OCI-LY3 (cell line): ENCODE data around the gene RRAS2.

Source experiments
- H2AFZ ChIP-seq: fragments of 200-600, 300-600 bp; shearing (Covaris generic); 2 replicates; pipeline ENCODE4 v1.6.0; 2014; ENCODE audit warnings: antibody characterized with exemption, low read depth, low read length
- H3K27ac ChIP-seq: fragments of 200-600, 300-600 bp; sonication (generic); 2 replicates; pipeline ENCODE4 v1.5.1; 2014; ENCODE audit warnings: mild to moderate bottlenecking, low read length, moderate library complexity, mixed read lengths
- H3K27me3 ChIP-seq: fragments of 200-600, 300-600 bp; sonication (generic); 2 replicates; pipeline ENCODE4 v1.6.1; 2014; ENCODE audit warnings: low read depth, low read length, mixed read lengths
- H3K36me3 ChIP-seq: fragments of 200-600, 300-600 bp; sonication (generic); replicated peaks from 2 replicates; pipeline ENCODE3; 2014; ENCODE audit warnings: low read depth, low read length, mixed read lengths
- H3K4me1 ChIP-seq: fragments of 300-600, 200-600 bp; sonication (generic); 2 replicates; pipeline ENCODE4 v1.6.1; 2014; ENCODE audit warnings: low read length, mixed read lengths
- H3K4me2 ChIP-seq: fragments of 200-600, 300-600 bp; sonication (generic); 2 replicates; pipeline ENCODE4 v1.6.1; 2014; ENCODE audit warnings: low read length, mixed read lengths
- H3K4me3 ChIP-seq: fragments of 300-600, 200-600 bp; sonication (generic); 2 replicates; pipeline ENCODE4 v1.5.1; 2014; ENCODE audit warnings: antibody characterized with exemption, mild to moderate bottlenecking, low read length, moderate library complexity
- H3K79me2 ChIP-seq: fragments of 300-600, 200-600 bp; shearing (Covaris generic); 2 replicates; pipeline ENCODE4 v1.6.1; 2014; ENCODE audit warnings: mild to moderate bottlenecking, low read length, mixed read lengths
- H3K9ac ChIP-seq: fragments of 300-600, 200-600 bp; shearing (Covaris generic); 2 replicates; pipeline ENCODE4 v1.6.0; 2014; ENCODE audit warnings: mild to moderate bottlenecking, low read length, moderate library complexity
- H3K9me3 ChIP-seq: fragments of 200-600, 300-600 bp; shearing (Covaris generic); 2 replicates; pipeline ENCODE4 v1.6.1; 2014; ENCODE audit warnings: low read length, mixed read lengths; ENCODE audit not compliant: insufficient read depth
- H4K20me1 ChIP-seq: fragments of 200-600, 300-600 bp; sonication (generic); 2 replicates; pipeline ENCODE4 v1.6.1; 2016; ENCODE audit warnings: low read length, mixed read lengths; ENCODE audit not compliant: insufficient read depth
- CTCF ChIP-seq: fragments of 200-600, 300-600 bp; sonication (generic); IDR thresholded peaks from 2 replicates; pipeline ENCODE4 v1.5.1; 2014; ENCODE audit warnings: antibody characterized with exemption, low read length, low read depth
- EZH2phosphoT487 ChIP-seq: fragments of 200-600 bp; shearing (Covaris generic); IDR thresholded peaks from 2 replicates; pipeline ENCODE4 v1.6.1; 2018; ENCODE audit warnings: antibody characterized with exemption, mixed run types, low read depth

Gene RRAS2

GRCh38 chr11:14322510-14322909 lies 36.5 kb downstream of the RRAS2 start:
- H3K4me2 ChIP-seq: no peak overlapping the region
- H3K9ac ChIP-seq: no peak overlapping the region
- no peak overlapping the region for H3K4me3 ChIP-seq
- H2AFZ ChIP-seq: no peak overlapping the region
- H3K27ac ChIP-seq: no peak overlapping the region
- peaks cover 55% of the 10 kb centered on the region for H3K4me1 ChIP-seq
- no peaks in the 10 kb centered on the region for H3K27me3 ChIP-seq
- H3K9me3 ChIP-seq: no peaks in the 10 kb centered on the region
- no peak for TF ChIP-seq CTCF
- TF ChIP-seq EZH2phosphoT487: no peak
- peaks cover 5% of the 10 kb centered on the region for H3K36me3 ChIP-seq
- H3K79me2 ChIP-seq: peaks cover 83% of the 10 kb centered on the region
- no peaks in the 10 kb centered on the region for H4K20me1 ChIP-seq

- no peaks in the 10 kb centered on the region for H3K27me3 ChIP-seq
- H2AFZ ChIP-seq: no peak overlapping the region
- TF ChIP-seq CTCF: no peak
- no peak for TF ChIP-seq EZH2phosphoT487
- peaks cover 5% of the 10 kb centered on the region for H3K36me3 ChIP-seq
- H3K4me3 ChIP-seq: no peak overlapping the region
- H3K79me2 ChIP-seq: peaks cover 88% of the 10 kb centered on the region
- H3K4me1 ChIP-seq: peaks cover 51% of the 10 kb centered on the region
- H3K9ac ChIP-seq: no peak overlapping the region
- H4K20me1 ChIP-seq: no peaks in the 10 kb centered on the region
- H3K4me2 ChIP-seq: peak overlapping the region; percentile 9; the same call in 1 of the 2 replicates
- no peaks in the 10 kb centered on the region for H3K9me3 ChIP-seq
- H3K27ac ChIP-seq: no peak overlapping the region
Observed at GRCh38 chr11:14320020-14320419, 39.0 kb downstream of the RRAS2 start.

- TF ChIP-seq EZH2phosphoT487: no peak
- TF ChIP-seq CTCF: no peak
- Histone ChIP-seq H4K20me1 (no peaks in the 10 kb centered on the region), H3K79me2 (peaks cover 84% of the 10 kb centered on the region), H3K27ac (no peak overlapping the region), H3K4me2 (no peak overlapping the region), H2AFZ (no peak overlapping the region), H3K9me3 (no peaks in the 10 kb centered on the region), H3K9ac (no peak overlapping the region), H3K4me1 (peaks cover 51% of the 10 kb centered on the region), H3K36me3 (peaks cover 5% of the 10 kb centered on the region), H3K4me3 (no peak overlapping the region), H3K27me3 (no peaks in the 10 kb centered on the region)
Observed at GRCh38 chr11:14318581-14318981, 40.4 kb downstream of the RRAS2 start.

- Histone ChIP-seq H2AFZ (no peak overlapping the region), H3K9ac (no peak overlapping the region), H3K9me3 (no peaks in the 10 kb centered on the region), H3K27me3 (no peaks in the 10 kb centered on the region), H3K36me3 (peaks cover 5% of the 10 kb centered on the region), H3K79me2 (peaks cover 84% of the 10 kb centered on the region), H3K27ac (no peak overlapping the region), H4K20me1 (no peaks in the 10 kb centered on the region), H3K4me2 (no peak overlapping the region), H3K4me1 (peaks cover 51% of the 10 kb centered on the region), H3K4me3 (no peak overlapping the region)
- no peak for TF ChIP-seq CTCF
- TF ChIP-seq EZH2phosphoT487: no peak
Observed at GRCh38 chr11:14317659-14318325, 41.2 kb downstream of the RRAS2 start.
